ENCODE data around the gene MYEF2. TPM values are rescaled to one million over a fixed set of nuclear protein-coding genes. Genes with fewer than 3 reads are reported as not detected.

The MYEF2 gene
- total RNA-seq, 1 experiment from 2014 or later: 112 TPM

DNA sequence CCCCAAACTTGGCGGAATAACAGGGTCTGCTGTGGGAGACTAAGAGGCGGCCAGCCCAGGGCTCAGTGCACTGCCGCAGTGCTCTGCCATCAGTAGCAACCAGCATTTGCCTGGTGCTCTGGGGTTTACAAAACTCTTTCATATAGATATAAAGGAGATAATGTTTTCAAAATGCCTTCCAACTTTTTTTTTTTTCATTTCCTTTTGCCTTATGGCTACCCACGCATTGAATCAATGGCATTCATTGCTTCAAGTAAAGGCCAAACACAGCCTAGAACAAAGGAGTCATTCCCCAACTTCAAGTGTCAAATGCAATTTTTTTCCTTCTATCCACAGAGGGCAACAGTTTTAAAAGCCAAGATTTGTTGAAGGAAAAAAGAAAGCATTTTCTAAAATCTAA lies 68.9 kb downstream of the MYEF2 start:
- no peak for DNase-seq (ENCODE audit: low spot score)
- H3K9me3 ChIP-seq (ENCODE audit: low read depth, low read length, poor library complexity, severe bottlenecking): no peaks in the 10 kb centered on the region
- no peaks in the 10 kb centered on the region for H3K36me3 ChIP-seq (ENCODE audit: insufficient read depth, low read length, poor library complexity, severe bottlenecking)
- TF ChIP-seq EZH2 (IDR thresholded peaks at IDR 0.05; ENCODE audit: borderline replicate concordance, low read depth, low read length, poor library complexity, severe bottlenecking) (no peak), CTCF (conservative IDR thresholded peaks at IDR 0.05; ENCODE audit: low read depth, low read length) (no peak)
- H3K27ac ChIP-seq (ENCODE audit: low read depth, low read length, poor library complexity, severe bottlenecking): no peak overlapping the region
- H3K4me3 ChIP-seq (ENCODE audit: low read depth, low read length, poor library complexity, severe bottlenecking): no peak overlapping the region
- peaks cover 19% of the 10 kb centered on the region for H3K27me3 ChIP-seq (replicated peaks; ENCODE audit: insufficient read depth, low read depth, low read length, poor library complexity)
- no peaks in the 10 kb centered on the region for H3K4me1 ChIP-seq (ENCODE audit: insufficient read depth, low read length, poor library complexity, severe bottlenecking)
- CTCF ChIA-PET: no interaction called here
- no TSS peak for BruUV-seq (replicated peaks)
- intact Hi-C loops (cut with micrococcal nuclease; ENCODE audit: unreplicated experiment): no loop called here
- POLR2A ChIA-PET (ENCODE audit: low non-redundant PET): no interaction called here

GRCh38 chr15:48105936-48106335 lies 72.2 kb downstream of the MYEF2 start:
- BruUV-seq (replicated peaks): no TSS peak
- intact Hi-C loops (cut with micrococcal nuclease; ENCODE audit: unreplicated experiment): no loop called here
- Histone ChIP-seq H3K4me1 (ENCODE audit: insufficient read depth, low read length, poor library complexity, severe bottlenecking) (no peaks in the 10 kb centered on the region), H3K27me3 (replicated peaks; ENCODE audit: insufficient read depth, low read depth, low read length, poor library complexity) (peaks cover 19% of the 10 kb centered on the region), H3K36me3 (ENCODE audit: insufficient read depth, low read length, poor library complexity, severe bottlenecking) (no peaks in the 10 kb centered on the region), H3K27ac (ENCODE audit: low read depth, low read length, poor library complexity, severe bottlenecking) (no peak overlapping the region), H3K4me3 (ENCODE audit: low read depth, low read length, poor library complexity, severe bottlenecking) (no peak overlapping the region), H3K9me3 (ENCODE audit: low read depth, low read length, poor library complexity, severe bottlenecking) (no peaks in the 10 kb centered on the region)
- TF ChIP-seq EZH2 (IDR thresholded peaks at IDR 0.05; ENCODE audit: borderline replicate concordance, low read depth, low read length, poor library complexity, severe bottlenecking): no peak
- no peak for TF ChIP-seq CTCF (conservative IDR thresholded peaks at IDR 0.05; ENCODE audit: low read depth, low read length)
- POLR2A ChIA-PET (ENCODE audit: low non-redundant PET): no interaction called here
- CTCF ChIA-PET: no interaction called here
- DNase-seq (ENCODE audit: low spot score): no peak

DNA sequence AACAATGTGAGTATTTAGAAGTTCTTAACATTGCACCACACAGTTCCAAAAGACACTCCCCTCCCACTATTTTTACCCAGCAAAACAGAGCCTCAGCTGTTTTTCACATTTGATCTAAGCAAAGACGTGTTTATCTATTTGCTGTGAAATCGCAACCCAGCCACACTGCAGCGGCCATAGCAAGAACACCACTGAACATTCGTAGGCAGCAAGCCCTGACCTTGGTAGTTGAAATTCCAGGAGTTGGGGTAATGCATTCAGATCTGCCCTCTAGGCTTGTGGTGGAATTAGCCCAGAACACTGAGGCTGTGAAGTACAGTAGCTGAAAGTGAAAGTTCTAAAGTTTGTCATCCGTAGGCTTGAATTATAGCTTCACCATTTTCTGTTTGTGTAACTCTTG lies 74.4 kb downstream of the MYEF2 start:
- intact Hi-C loops (cut with micrococcal nuclease; ENCODE audit: unreplicated experiment): no loop called here
- TF ChIP-seq CTCF (conservative IDR thresholded peaks at IDR 0.05; ENCODE audit: low read depth, low read length) (no peak), EZH2 (IDR thresholded peaks at IDR 0.05; ENCODE audit: borderline replicate concordance, low read depth, low read length, poor library complexity, severe bottlenecking) (no peak)
- H3K27ac ChIP-seq (ENCODE audit: low read depth, low read length, poor library complexity, severe bottlenecking): no peak overlapping the region
- H3K27me3 ChIP-seq (replicated peaks; ENCODE audit: insufficient read depth, low read depth, low read length, poor library complexity): peaks cover 19% of the 10 kb centered on the region
- no peaks in the 10 kb centered on the region for H3K4me1 ChIP-seq (ENCODE audit: insufficient read depth, low read length, poor library complexity, severe bottlenecking)
- no TSS peak for BruUV-seq (replicated peaks)
- ChIA-PET CTCF (no interaction called here), POLR2A (ENCODE audit: low non-redundant PET) (no interaction called here)
- no peak overlapping the region for H3K4me3 ChIP-seq (ENCODE audit: low read depth, low read length, poor library complexity, severe bottlenecking)
- H3K36me3 ChIP-seq (ENCODE audit: insufficient read depth, low read length, poor library complexity, severe bottlenecking): no peaks in the 10 kb centered on the region
- no peaks in the 10 kb centered on the region for H3K9me3 ChIP-seq (ENCODE audit: low read depth, low read length, poor library complexity, severe bottlenecking)
- DNase-seq (ENCODE audit: low spot score): no peak
